A673 (cell line): Measurements from ENCODE around the gene TMEM72. TPM values are rescaled to one million over a fixed set of nuclear protein-coding genes. Genes with fewer than 3 reads are reported as not detected.

Source experiments
- BruUV-seq: library from RNA; stranded (reverse); fragments of 400-500 nt; replicated peaks from 2 replicates; lab custom pipeline; 2021; lab: Mats Ljungman, UMichigan
- CTCF ChIA-PET: fragments of 300-600 bp; sonication (Branson Sonifier 250); formaldehyde crosslinking; loops from one replicate; lab custom pipeline; 2022; ENCODE audit warnings: antibody characterized with exemption; lab: Charles Lee
- POLR2A ChIA-PET: fragments of 300-600 bp; sonication (Branson Sonifier 250); formaldehyde crosslinking; loops from one replicate; lab custom pipeline; 2022; ENCODE audit warnings: antibody characterized with exemption; ENCODE audit not compliant: low non-redundant PET; lab: Charles Lee
- DNase-seq: peaks from one replicate; pipeline ENCODE4 v3.0.0-alpha.2; 2015; ENCODE audit warnings: low spot score
- H3K27ac ChIP-seq: fragments of 200-600 bp; sonication (generic); 2 replicates; pipeline ENCODE4 v1.5.1; 2016; ENCODE audit warnings: mixed run types, low read depth, mild to moderate bottlenecking, mixed read lengths, antibody characterized with exemption, low read length; ENCODE audit not compliant: poor library complexity, severe bottlenecking
- H3K27me3 ChIP-seq: fragments of 200-600 bp; sonication (generic); replicated peaks from 2 replicates; pipeline ENCODE4 v1.6.1; 2017; ENCODE audit warnings: mixed run types, low read depth, mild to moderate bottlenecking, mixed read lengths, antibody characterized with exemption, low read length; ENCODE audit not compliant: insufficient read depth, poor library complexity
- H3K36me3 ChIP-seq: fragments of 200-600 bp; sonication (generic); 2 replicates; pipeline ENCODE4 v1.6.1; 2016; ENCODE audit warnings: mixed run types, mild to moderate bottlenecking, mixed read lengths, antibody characterized with exemption, low read length; ENCODE audit not compliant: insufficient read depth, poor library complexity, severe bottlenecking
- H3K4me1 ChIP-seq: fragments of 200-600 bp; sonication (generic); 2 replicates; pipeline ENCODE4 v1.6.1; 2017; ENCODE audit warnings: mixed run types, mild to moderate bottlenecking, mixed read lengths, antibody characterized with exemption, low read length; ENCODE audit not compliant: insufficient read depth, poor library complexity, severe bottlenecking
- H3K4me3 ChIP-seq: fragments of 200-600 bp; sonication (generic); 2 replicates; pipeline ENCODE4 v1.5.1; 2016; ENCODE audit warnings: low read depth, mixed run types, mild to moderate bottlenecking, mixed read lengths, low read length; ENCODE audit not compliant: poor library complexity, severe bottlenecking
- H3K9me3 ChIP-seq: fragments of 200-600 bp; sonication (generic); 2 replicates; pipeline ENCODE4 v1.6.1; 2016; ENCODE audit warnings: mixed run types, low read depth, mild to moderate bottlenecking, mixed read lengths, antibody characterized with exemption, low read length; ENCODE audit not compliant: poor library complexity, severe bottlenecking
- EZH2 ChIP-seq: fragments of 200-600 bp; sonication (generic); IDR thresholded peaks from 2 replicates; pipeline ENCODE4 v1.6.1; 2017; ENCODE audit warnings: borderline replicate concordance, low read depth, mild to moderate bottlenecking, mixed read lengths, antibody characterized with exemption, low read length; ENCODE audit not compliant: poor library complexity, severe bottlenecking
- intact Hi-C: fragments of 100-400 bp; cut with micrococcal nuclease; formaldehyde crosslinking; loops from one replicate; pipeline ENCODE4 v1.10.0; 2022; ENCODE audit not compliant: unreplicated experiment
- total RNA-seq: library from RNA; stranded (reverse); gene quantifications from 2 replicates; pipeline ENCODE4 v1.2.3, GENCODE V29; 2021
- TF ChIP-seq, protein P1 (sequence below): fragments of 300-800, 200-600 bp; sonication (generic); conservative IDR thresholded peaks from 2 replicates; pipeline ENCODE4 v1.5.1; 2017; ENCODE audit warnings: low read depth, mild to moderate bottlenecking, antibody characterized with exemption, low read length, moderate library complexity, mixed read lengths

The TMEM72 gene
- total RNA-seq, 1 experiment from 2014 or later: 0.80 TPM

DNA sequence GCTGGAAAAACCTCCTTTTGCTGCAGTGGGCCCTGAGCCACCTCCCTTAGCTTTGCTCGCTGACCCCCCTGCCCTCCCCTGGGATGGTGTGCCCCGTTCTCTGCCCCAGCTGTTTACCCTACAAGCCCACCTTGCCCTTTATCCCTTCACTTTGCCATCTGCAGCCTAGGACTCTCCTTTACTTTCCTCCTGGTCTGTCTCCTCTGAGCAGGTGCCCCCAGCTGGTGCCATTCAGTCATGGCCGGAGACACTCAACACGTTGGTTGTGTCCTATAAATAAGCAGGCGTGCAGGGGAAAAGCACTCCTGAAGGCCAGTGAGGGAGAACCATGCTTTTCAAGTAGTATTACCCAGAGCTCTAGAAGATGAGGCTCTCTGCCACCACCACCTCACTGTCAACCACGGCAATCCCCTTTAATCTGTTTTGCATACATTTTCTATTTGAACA is 54.5 kb downstream of the TMEM72 start:
- Histone ChIP-seq H3K27me3 (no peaks in the 10 kb centered on the region), H3K27ac (no peak overlapping the region), H3K4me1 (no peaks in the 10 kb centered on the region), H3K9me3 (no peaks in the 10 kb centered on the region), H3K36me3 (no peaks in the 10 kb centered on the region), H3K4me3 (no peak overlapping the region)
- BruUV-seq: no TSS peak
- ChIA-PET CTCF (no interaction called here), POLR2A (no interaction called here)
- DNase-seq: no peak
- TF ChIP-seq, protein P1, sequence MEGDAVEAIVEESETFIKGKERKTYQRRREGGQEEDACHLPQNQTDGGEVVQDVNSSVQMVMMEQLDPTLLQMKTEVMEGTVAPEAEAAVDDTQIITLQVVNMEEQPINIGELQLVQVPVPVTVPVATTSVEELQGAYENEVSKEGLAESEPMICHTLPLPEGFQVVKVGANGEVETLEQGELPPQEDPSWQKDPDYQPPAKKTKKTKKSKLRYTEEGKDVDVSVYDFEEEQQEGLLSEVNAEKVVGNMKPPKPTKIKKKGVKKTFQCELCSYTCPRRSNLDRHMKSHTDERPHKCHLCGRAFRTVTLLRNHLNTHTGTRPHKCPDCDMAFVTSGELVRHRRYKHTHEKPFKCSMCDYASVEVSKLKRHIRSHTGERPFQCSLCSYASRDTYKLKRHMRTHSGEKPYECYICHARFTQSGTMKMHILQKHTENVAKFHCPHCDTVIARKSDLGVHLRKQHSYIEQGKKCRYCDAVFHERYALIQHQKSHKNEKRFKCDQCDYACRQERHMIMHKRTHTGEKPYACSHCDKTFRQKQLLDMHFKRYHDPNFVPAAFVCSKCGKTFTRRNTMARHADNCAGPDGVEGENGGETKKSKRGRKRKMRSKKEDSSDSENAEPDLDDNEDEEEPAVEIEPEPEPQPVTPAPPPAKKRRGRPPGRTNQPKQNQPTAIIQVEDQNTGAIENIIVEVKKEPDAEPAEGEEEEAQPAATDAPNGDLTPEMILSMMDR: no peak
- TF ChIP-seq EZH2: no peak
- intact Hi-C loops: no loop called here

DNA sequence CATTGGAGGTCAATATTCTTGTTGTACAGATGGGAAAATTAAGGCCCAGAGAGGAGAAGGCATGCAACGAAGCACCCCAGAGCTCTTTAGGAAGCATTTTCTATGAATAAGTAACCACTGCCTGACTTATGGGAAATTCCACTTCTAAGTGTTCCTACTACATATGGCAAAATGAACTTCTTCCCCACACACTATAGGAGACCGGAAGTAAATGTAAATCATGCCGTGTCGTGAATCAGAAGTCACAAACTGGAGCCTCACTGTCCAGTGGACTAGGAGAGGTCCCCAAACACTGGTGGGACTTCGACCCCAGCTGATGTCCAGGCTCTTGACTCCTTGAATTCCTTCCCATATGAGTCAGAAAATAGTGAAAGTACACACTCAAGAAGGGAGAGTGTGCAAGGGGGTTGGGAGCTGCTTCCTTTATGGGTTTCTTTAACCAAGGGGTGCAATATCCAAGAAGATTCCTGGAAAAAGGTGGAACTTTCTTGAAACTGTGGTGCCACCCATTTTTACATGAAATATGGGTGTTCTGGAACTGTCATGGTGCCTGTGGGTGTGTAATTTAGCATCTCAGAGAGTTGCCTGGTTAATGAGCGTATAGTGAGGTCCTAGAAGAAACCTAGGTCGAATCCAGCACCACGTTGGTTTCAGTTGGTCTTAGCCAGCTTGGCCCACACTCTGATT is 55.1 kb downstream of the TMEM72 start:
- Histone ChIP-seq H3K27ac (no peak overlapping the region), H3K27me3 (no peaks in the 10 kb centered on the region), H3K4me1 (no peaks in the 10 kb centered on the region), H3K4me3 (no peak overlapping the region), H3K9me3 (no peaks in the 10 kb centered on the region), H3K36me3 (no peaks in the 10 kb centered on the region)
- CTCF ChIA-PET: no interaction called here
- intact Hi-C loops: no loop called here
- POLR2A ChIA-PET: no interaction called here
- no TSS peak for BruUV-seq
- TF ChIP-seq, protein P1: no peak
- TF ChIP-seq EZH2: no peak
- DNase-seq: no peak

DNA sequence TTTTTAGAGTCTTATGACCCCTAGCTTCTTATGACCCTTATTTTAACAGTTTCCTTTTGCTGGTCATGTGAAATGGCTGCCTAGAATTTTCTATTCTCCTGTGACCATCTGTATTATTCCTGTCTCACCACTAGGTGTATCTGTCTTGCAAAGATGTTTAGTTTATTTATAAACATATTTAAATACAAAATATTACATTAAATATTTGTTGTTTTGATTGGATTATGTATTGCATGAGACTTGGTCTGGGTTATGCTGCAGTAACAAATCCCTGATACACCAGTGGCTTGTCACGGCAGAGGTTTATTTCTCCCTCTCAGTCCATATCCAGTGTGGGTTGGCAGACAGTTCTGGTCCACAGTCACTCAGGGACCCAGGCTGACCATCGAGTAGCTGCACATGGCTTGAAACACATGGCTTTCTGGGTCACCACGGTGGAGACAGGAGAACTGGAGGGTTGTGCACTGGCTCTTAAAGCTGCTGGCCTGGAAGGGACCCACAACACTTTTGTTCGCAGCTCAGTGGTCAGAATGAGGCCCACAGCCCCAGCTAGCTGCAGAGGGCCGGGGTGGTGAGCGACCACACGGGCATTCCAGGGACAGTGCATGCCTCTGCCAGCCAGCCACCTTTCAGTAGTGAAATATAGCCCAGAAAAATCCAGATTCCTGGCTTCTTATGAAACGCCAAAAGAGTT is 55.8 kb downstream of the TMEM72 start:
- no peaks in the 10 kb centered on the region for H3K9me3 ChIP-seq
- intact Hi-C loops: no loop called here
- no peaks in the 10 kb centered on the region for H3K27me3 ChIP-seq
- H3K27ac ChIP-seq: no peak overlapping the region
- POLR2A ChIA-PET: no interaction called here
- TF ChIP-seq, protein P1: peak; percentile 32; the same call in 1 of the 2 replicates
- no peak for TF ChIP-seq EZH2
- CTCF ChIA-PET: no interaction called here
- no peaks in the 10 kb centered on the region for H3K36me3 ChIP-seq
- H3K4me3 ChIP-seq: no peak overlapping the region
- DNase-seq: no peak
- no TSS peak for BruUV-seq
- H3K4me1 ChIP-seq: no peaks in the 10 kb centered on the region
